Transverse colon (tissue), 4 donors: ENCODE results near the gene STMN1. TPM values are rescaled to one million over a fixed set of nuclear protein-coding genes. Genes with fewer than 3 reads are reported as not detected.

Source experiments
- DNase-seq: peaks from one replicate; pipeline ENCODE4 v3.0.0-alpha.2; 2019
- H3K27ac ChIP-seq, 4 donors: fragments of 200-600 bp; sonication (generic); 2 replicates each; pipeline ENCODE4 v1.5.1; 2016 to 2018; ENCODE audit warnings: inconsistent platforms in 4 of 4
- H3K27me3 ChIP-seq: fragments of 200-600 bp; sonication (generic); 2 replicates; pipeline ENCODE4 v1.5.1; 2017; ENCODE audit warnings: inconsistent platforms
- H3K36me3 ChIP-seq, 4 donors: fragments of 200-600 bp; sonication (generic); 2 replicates each; pipeline ENCODE4 v1.5.1; 2017 to 2019; ENCODE audit warnings: inconsistent platforms in 4 of 4
- H3K4me1 ChIP-seq, 4 donors: fragments of 200-600 bp; sonication (generic); 2 replicates each; pipeline ENCODE4 v1.5.1; 2017 to 2020; ENCODE audit warnings: inconsistent platforms in 4 of 4
- H3K4me3 ChIP-seq, 4 donors: fragments of 200-600 bp; sonication (generic); 1 replicate in 1 of 4; 2 replicates in 3 of 4; pipeline versions ENCODE4 v1.5.1 to v1.6.1; 2017 to 2019; ENCODE audit warnings: inconsistent platforms in 4 of 4
- H3K9me3 ChIP-seq, 2 donors: fragments of 200-600 bp; sonication (generic); 2 replicates each; pipeline ENCODE4 v1.5.1; 2017 to 2019; ENCODE audit warnings: inconsistent platforms in 2 of 2
- CTCF ChIP-seq, 5 experiments: fragments of 200-600 bp in 3 of 5; fragments of 450-650 bp in 2 of 5; sonication (generic) in 3 of 5; IDR thresholded peaks; 1 replicate in 2 of 5; 2 replicates in 3 of 5; pipeline ENCODE4 v1.5.1; 2016 to 2017; ENCODE audit warnings: antibody characterized with exemption in 5 of 5, inconsistent platforms in 3 of 5, mild to moderate bottlenecking in 2 of 5, moderate library complexity in 1 of 5
- EP300 ChIP-seq: sonication (generic); formaldehyde crosslinking; IDR thresholded peaks from one replicate; pipeline ENCODE4 v1.6.1; 2017; ENCODE audit warnings: antibody characterized with exemption, low read depth
- POLR2A ChIP-seq: fragments of 450-650 bp; IDR thresholded peaks from one replicate; pipeline ENCODE4 v1.6.1; 2016; ENCODE audit warnings: antibody characterized with exemption, mild to moderate bottlenecking, moderate library complexity
- POLR2AphosphoS5 ChIP-seq, 3 donors: sonication (generic); formaldehyde crosslinking; IDR thresholded peaks; one replicate each; pipeline ENCODE4 v1.6.1; 2016; ENCODE audit warnings: antibody characterized with exemption in 3 of 3
- WGBS, 2 donors: methylation state at CpG; one replicate each; pipeline ENCODE4 v1.1.5; 2018; ENCODE audit warnings: low coverage in 1 of 2; 5-methylcytosine and 5-hydroxymethylcytosine counted together
- in situ Hi-C, 4 donors: fragments of 200-750 bp; cut with MboI; loops; one replicate each; pipeline versions ENCODE4 v1.15.0 to v1.15.1; 2017; ENCODE audit warnings: low sequenced_read_pairs in 3 of 4, low pct_ligation_motif_present in 1 of 4, low pct_unique_long_range_greater_than_20kb in 1 of 4
- intact Hi-C: fragments of 100-400 bp; cut with DNase I; formaldehyde crosslinking; loops from one replicate; pipeline ENCODE4 v1.15.1; 2023; ENCODE audit warnings: low total_unique reads
- total RNA-seq, 4 donors: library from RNA; depleted of rRNA; stranded (reverse); fragments of >200 nt; gene quantifications; one replicate each; pipeline ENCODE4 v1.1.0, GENCODE V29; 2016

The STMN1 gene
- total RNA-seq, 4 donors from 2014 or later: 6.4 to 24.3 (median 16.5) TPM

- H3K9me3 ChIP-seq: no peaks in the 10 kb centered on the region
- H3K4me3 ChIP-seq: no peak overlapping the region
- H3K27ac ChIP-seq: no peak overlapping the region
- no peaks in the 10 kb centered on the region for H3K36me3 ChIP-seq
- no peaks in the 10 kb centered on the region for H3K27me3 ChIP-seq
- in situ Hi-C loops: no loop called here
- intact Hi-C loops: no loop called here
- no peak for DNase-seq
- H3K4me1 ChIP-seq: peaks cover 0 to 7% (median 5%) of the 10 kb centered on the region in 4 donors
- TF ChIP-seq EP300: no peak
- TF ChIP-seq POLR2A: no peak
- TF ChIP-seq POLR2AphosphoS5 (IDR thresholded peaks at IDR 0.05): no peak
- no peak for TF ChIP-seq CTCF (IDR thresholded peaks at IDR 0.05)
These were observed 4.9 kb upstream of the STMN1 start for GRCh38 chr1:25911162-25911561.

GRCh38 chr1:25909040-25909439, 2.8 kb upstream of the STMN1 start:
- TF ChIP-seq EP300 (no peak), POLR2A (no peak), POLR2AphosphoS5 (IDR thresholded peaks at IDR 0.05) (no peak), CTCF (IDR thresholded peaks at IDR 0.05) (no peak)
- WGBS, 2 donors: 45 to 70% methylated on average over 2 to 10 of the region's 10 CpGs
- no peaks in the 10 kb centered on the region for H3K27me3 ChIP-seq
- intact Hi-C loops (no loop called here), in situ Hi-C loops (no loop called here)
- H3K27ac ChIP-seq: no peak overlapping the region
- peaks cover 10 to 26% (median 16%) of the 10 kb centered on the region in 4 donors for H3K4me1 ChIP-seq
- DNase-seq: no peak
- no peak overlapping the region for H3K4me3 ChIP-seq
- H3K9me3 ChIP-seq: no peaks in the 10 kb centered on the region
- H3K36me3 ChIP-seq: no peaks in the 10 kb centered on the region

- in situ Hi-C loops (no loop called here), intact Hi-C loops (no loop called here)
- no peak for TF ChIP-seq EP300
- no peak for TF ChIP-seq POLR2A
- no peak for TF ChIP-seq CTCF (IDR thresholded peaks at IDR 0.05)
- TF ChIP-seq POLR2AphosphoS5 (IDR thresholded peaks at IDR 0.05): no peak
- peaks cover 11 to 31% (median 16%) of the 10 kb centered on the region in 4 donors for H3K4me1 ChIP-seq
- WGBS, 2 donors: 73 to 79% methylated on average over 1 of the region's 1 CpG
- no peak overlapping the region for H3K27ac ChIP-seq
- no peaks in the 10 kb centered on the region for H3K27me3 ChIP-seq
- DNase-seq: no peak
- no peaks in the 10 kb centered on the region for H3K9me3 ChIP-seq
- H3K36me3 ChIP-seq: no peaks in the 10 kb centered on the region
- H3K4me3 ChIP-seq: no peak overlapping the region
These were observed 1.9 kb upstream of the STMN1 start for GRCh38 chr1:25908161-25908560.

- intact Hi-C loops: no loop called here
- Histone ChIP-seq H3K27me3 (no peaks in the 10 kb centered on the region), H3K9me3 (no peaks in the 10 kb centered on the region), H3K4me3 (no peak overlapping the region), H3K36me3 (no peaks in the 10 kb centered on the region), H3K4me1 (peaks cover 11 to 32% (median 16%) of the 10 kb centered on the region in 4 donors), H3K27ac (no peak overlapping the region)
- in situ Hi-C loops: no loop called here
- 85 to 100% methylated on average over 1 to 6 of the region's 6 CpGs for WGBS, 2 donors
- no peak for DNase-seq
- TF ChIP-seq CTCF (IDR thresholded peaks at IDR 0.05): no peak
- no peak for TF ChIP-seq POLR2A
- TF ChIP-seq POLR2AphosphoS5 (IDR thresholded peaks at IDR 0.05): no peak
These were observed 1.4 kb upstream of the STMN1 start for GRCh38 chr1:25907601-25908000.
